Upper lobe of left lung (tissue), 4 donors: ENCODE measurements around the gene ELAVL2.

Source experiments
- EP300 ChIP-seq, 4 donors: sonication (generic); formaldehyde crosslinking; IDR thresholded peaks; one replicate each; pipeline ENCODE4 v1.5.1; 2017; ENCODE audit warnings: antibody characterized with exemption in 4 of 4, control low read depth in 2 of 4
- POLR2A ChIP-seq, 4 donors: fragments of 450-650 bp; IDR thresholded peaks; one replicate each; pipeline ENCODE4 v1.5.1; 2016 to 2017; ENCODE audit warnings: antibody characterized with exemption in 4 of 4, mild to moderate bottlenecking in 2 of 4
- TF ChIP-seq, protein P1 (sequence below), 6 experiments: fragments of 450-650 bp in 4 of 6; fragments of 200-600 bp in 2 of 6; sonication (generic) in 2 of 6; IDR thresholded peaks; one replicate each; pipeline ENCODE4 v1.5.1; 2016 to 2019; ENCODE audit warnings: antibody characterized with exemption in 6 of 6

DNA sequence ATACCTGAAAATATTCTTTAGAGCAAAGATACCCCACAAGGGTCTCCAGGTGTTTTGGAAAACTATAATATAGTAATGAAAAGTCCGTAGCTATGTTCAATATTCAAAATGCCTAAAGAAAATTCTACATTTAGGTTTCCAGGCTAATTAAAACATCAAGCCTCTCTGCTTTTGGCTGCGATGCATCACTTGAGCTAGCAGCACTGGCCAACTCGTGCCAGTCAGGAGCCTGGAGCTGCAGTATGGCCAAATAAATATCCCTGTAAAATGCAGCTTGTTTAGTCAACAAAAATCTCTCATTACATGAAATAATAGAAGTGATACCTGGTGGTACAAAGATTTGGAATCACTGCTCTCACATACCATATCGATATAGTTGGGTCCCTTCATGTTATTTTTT is 181.1 kb downstream of the ELAVL2 start:
- TF ChIP-seq, protein P1, sequence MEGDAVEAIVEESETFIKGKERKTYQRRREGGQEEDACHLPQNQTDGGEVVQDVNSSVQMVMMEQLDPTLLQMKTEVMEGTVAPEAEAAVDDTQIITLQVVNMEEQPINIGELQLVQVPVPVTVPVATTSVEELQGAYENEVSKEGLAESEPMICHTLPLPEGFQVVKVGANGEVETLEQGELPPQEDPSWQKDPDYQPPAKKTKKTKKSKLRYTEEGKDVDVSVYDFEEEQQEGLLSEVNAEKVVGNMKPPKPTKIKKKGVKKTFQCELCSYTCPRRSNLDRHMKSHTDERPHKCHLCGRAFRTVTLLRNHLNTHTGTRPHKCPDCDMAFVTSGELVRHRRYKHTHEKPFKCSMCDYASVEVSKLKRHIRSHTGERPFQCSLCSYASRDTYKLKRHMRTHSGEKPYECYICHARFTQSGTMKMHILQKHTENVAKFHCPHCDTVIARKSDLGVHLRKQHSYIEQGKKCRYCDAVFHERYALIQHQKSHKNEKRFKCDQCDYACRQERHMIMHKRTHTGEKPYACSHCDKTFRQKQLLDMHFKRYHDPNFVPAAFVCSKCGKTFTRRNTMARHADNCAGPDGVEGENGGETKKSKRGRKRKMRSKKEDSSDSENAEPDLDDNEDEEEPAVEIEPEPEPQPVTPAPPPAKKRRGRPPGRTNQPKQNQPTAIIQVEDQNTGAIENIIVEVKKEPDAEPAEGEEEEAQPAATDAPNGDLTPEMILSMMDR (IDR thresholded peaks at IDR 0.05): no peak
- TF ChIP-seq EP300 (IDR thresholded peaks at IDR 0.05) (no peak), POLR2A (IDR thresholded peaks at IDR 0.05) (no peak)
